Measurements from ENCODE around the gene NCAM1. TPM values are rescaled to one million over a fixed set of nuclear protein-coding genes. Genes with fewer than 3 reads are reported as not detected.

NCAM1 gene
- total RNA-seq, 1 donor from 2014 or later: 76.7 TPM

- H3K27ac Mint-ChIP-seq (ENCODE audit: unreplicated experiment): no peak overlapping the region
- no peaks in the 10 kb centered on the region for H3K27me3 Mint-ChIP-seq (ENCODE audit: low read depth)
- peaks cover 12% of the 10 kb centered on the region for H3K4me1 Mint-ChIP-seq
- TF ChIP-seq CTCF (conservative IDR thresholded peaks at IDR 0.05): no peak
- no peak overlapping the region for H3K4me3 Mint-ChIP-seq
- DNase-seq (ENCODE audit: low read depth, low spot score): no peak
- H3K36me3 Mint-ChIP-seq (ENCODE audit: low read depth): no peaks in the 10 kb centered on the region
- H3K9me3 Mint-ChIP-seq: peaks cover 2% of the 10 kb centered on the region
Measured at GRCh38 chr11:113103932-113104690, 142.9 kb downstream of the NCAM1 start.

- Mint-ChIP-seq H3K27me3 (ENCODE audit: low read depth) (no peaks in the 10 kb centered on the region), H3K9me3 (peaks cover 2% of the 10 kb centered on the region), H3K4me3 (no peak overlapping the region), H3K27ac (ENCODE audit: unreplicated experiment) (no peak overlapping the region), H3K4me1 (peaks cover 12% of the 10 kb centered on the region), H3K36me3 (ENCODE audit: low read depth) (no peaks in the 10 kb centered on the region)
- no peak for DNase-seq (ENCODE audit: low read depth, low spot score)
- TF ChIP-seq CTCF (conservative IDR thresholded peaks at IDR 0.05): no peak
Measured at GRCh38 chr11:113104691-113105251, 143.6 kb downstream of the NCAM1 start.

GRCh38 chr11:113105592-113105991 lies 144.4 kb downstream of the NCAM1 start:
- no peak for TF ChIP-seq CTCF (conservative IDR thresholded peaks at IDR 0.05)
- no peak for DNase-seq (ENCODE audit: low read depth, low spot score)
- Mint-ChIP-seq H3K4me3 (no peak overlapping the region), H3K4me1 (peaks cover 9% of the 10 kb centered on the region), H3K9me3 (no peaks in the 10 kb centered on the region), H3K27me3 (ENCODE audit: low read depth) (no peaks in the 10 kb centered on the region), H3K27ac (ENCODE audit: unreplicated experiment) (no peak overlapping the region), H3K36me3 (ENCODE audit: low read depth) (no peaks in the 10 kb centered on the region)

GRCh38 chr11:113106507-113106906 lies 145.3 kb downstream of the NCAM1 start:
- H3K36me3 Mint-ChIP-seq (ENCODE audit: low read depth): no peaks in the 10 kb centered on the region
- H3K4me3 Mint-ChIP-seq: no peak overlapping the region
- no peaks in the 10 kb centered on the region for H3K27me3 Mint-ChIP-seq (ENCODE audit: low read depth)
- H3K27ac Mint-ChIP-seq (ENCODE audit: unreplicated experiment): no peak overlapping the region
- H3K4me1 Mint-ChIP-seq: peaks cover 9% of the 10 kb centered on the region
- TF ChIP-seq CTCF (conservative IDR thresholded peaks at IDR 0.05): no peak
- H3K9me3 Mint-ChIP-seq: no peaks in the 10 kb centered on the region
- DNase-seq (ENCODE audit: low read depth, low spot score): no peak

- TF ChIP-seq CTCF (conservative IDR thresholded peaks at IDR 0.05): no peak
- Mint-ChIP-seq H3K4me3 (no peak overlapping the region), H3K27me3 (ENCODE audit: low read depth) (no peaks in the 10 kb centered on the region), H3K9me3 (no peaks in the 10 kb centered on the region), H3K36me3 (ENCODE audit: low read depth) (no peaks in the 10 kb centered on the region), H3K4me1 (no peaks in the 10 kb centered on the region), H3K27ac (ENCODE audit: unreplicated experiment) (no peak overlapping the region)
- no peak for DNase-seq (ENCODE audit: low read depth, low spot score)
Measured at GRCh38 chr11:113110046-113110445, 148.8 kb downstream of the NCAM1 start.

Data from neural crest cell (in vitro differentiated cells).